Loucy (cell line): Measurements from ENCODE around the gene MOCS1.

Experiments
- H2AFZ ChIP-seq: fragments of 200-600 bp; sonication (generic); 2 replicates; pipeline ENCODE4 v1.6.0; 2016; ENCODE audit warnings: antibody characterized with exemption, mild to moderate bottlenecking, low read length, moderate library complexity
- H3F3A ChIP-seq: fragments of 200-600 bp; 2 replicates; pipeline ENCODE4 v1.6.0; 2016; ENCODE audit warnings: antibody characterized with exemption, low read depth, mild to moderate bottlenecking
- H3K27me3 ChIP-seq: fragments of 200-600 bp; sonication (generic); 2 replicates; pipeline ENCODE4 v1.6.1; 2014; ENCODE audit warnings: low read length, mild to moderate bottlenecking; ENCODE audit not compliant: insufficient read depth, poor library complexity, severe bottlenecking
- H3K36me3 ChIP-seq: fragments of 200-600 bp; sonication (generic); 2 replicates; pipeline ENCODE4 v1.6.1; 2016; ENCODE audit warnings: low read length; ENCODE audit not compliant: insufficient read depth
- H3K4me1 ChIP-seq: fragments of 200-600 bp; sonication (generic); 2 replicates; pipeline ENCODE4 v1.5.1; 2014; ENCODE audit warnings: low read length, mild to moderate bottlenecking; ENCODE audit not compliant: insufficient read depth, poor library complexity, severe bottlenecking
- H3K4me2 ChIP-seq: fragments of 200-600 bp; sonication (generic); 2 replicates; pipeline ENCODE4 v1.6.0; 2014; ENCODE audit warnings: antibody characterized with exemption, low read length, low read depth, mild to moderate bottlenecking; ENCODE audit not compliant: poor library complexity, severe bottlenecking
- H3K4me3 ChIP-seq: fragments of 200-600 bp; sonication (generic); 2 replicates; pipeline ENCODE4 v1.5.1; 2014; ENCODE audit warnings: low read length, mild to moderate bottlenecking, mixed read lengths; ENCODE audit not compliant: poor library complexity, severe bottlenecking
- H3K79me2 ChIP-seq: fragments of 200-600 bp; sonication (generic); 2 replicates; pipeline ENCODE4 v1.6.1; 2014; ENCODE audit warnings: low read length; ENCODE audit not compliant: insufficient read depth
- H3K9ac ChIP-seq: fragments of 200-600 bp; sonication (generic); 2 replicates; pipeline ENCODE4 v1.6.0; 2014; ENCODE audit warnings: mild to moderate bottlenecking, low read depth, low read length, moderate library complexity; ENCODE audit not compliant: poor library complexity, severe bottlenecking
- H3K9me2 ChIP-seq: fragments of 200-600 bp; sonication (generic); replicated peaks from 2 replicates; pipeline ENCODE4 v1.6.1; 2016; ENCODE audit warnings: low read depth, low read length, mixed read lengths
- H3K9me3 ChIP-seq: fragments of 200-600 bp; sonication (generic); 2 replicates; pipeline ENCODE4 v1.6.1; 2014; ENCODE audit warnings: mild to moderate bottlenecking, antibody characterized with exemption, low read length, low read depth; ENCODE audit not compliant: insufficient read depth
- H4K20me1 ChIP-seq: fragments of 200-600 bp; sonication (generic); 2 replicates; pipeline ENCODE4 v1.6.0; 2014; ENCODE audit warnings: antibody characterized with exemption, low read length, mild to moderate bottlenecking; ENCODE audit not compliant: insufficient read depth, poor library complexity, severe bottlenecking
- EZH2phosphoT487 ChIP-seq: fragments of 200-600 bp; IDR thresholded peaks from 2 replicates; pipeline ENCODE4 v1.6.1; 2018; ENCODE audit warnings: antibody characterized with exemption, mild to moderate bottlenecking, moderate library complexity, borderline replicate concordance
- TF ChIP-seq, protein P1 (sequence below): fragments of 200-600 bp; sonication (generic); conservative IDR thresholded peaks from 2 replicates; pipeline ENCODE4 v1.5.1; 2014; ENCODE audit warnings: mild to moderate bottlenecking, antibody characterized with exemption, low read length

Gene MOCS1

DNA sequence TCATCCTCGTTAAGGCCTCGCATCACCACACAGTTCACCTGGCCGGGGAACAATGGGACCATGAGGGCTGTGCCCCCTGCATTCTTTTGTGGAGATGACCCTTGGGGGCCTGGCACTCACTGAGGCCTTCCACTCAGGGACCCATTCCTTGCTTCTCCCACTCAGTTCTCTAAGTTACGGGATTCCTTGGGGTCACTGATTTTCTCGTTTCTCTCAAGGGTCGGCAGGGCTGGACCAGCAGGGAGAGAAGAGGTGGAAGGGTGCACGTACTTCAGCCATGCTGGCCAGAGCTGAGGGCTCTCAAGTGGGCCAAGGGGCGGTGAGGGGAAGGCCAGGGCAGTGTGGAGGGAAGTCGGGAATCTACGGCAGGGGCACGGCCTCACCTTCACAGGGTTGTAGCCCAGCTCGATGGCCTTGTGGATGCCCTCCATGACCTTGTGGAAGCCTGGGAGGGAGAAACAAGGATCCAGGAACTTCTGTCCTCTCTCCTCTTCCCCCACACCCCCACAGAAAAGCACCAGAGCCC lies 20.8 kb downstream of the MOCS1 start:
- Histone ChIP-seq H3K27me3 (no peaks in the 10 kb centered on the region), H4K20me1 (no peaks in the 10 kb centered on the region), H3K9ac (no peak overlapping the region), H3F3A (no peaks in the 10 kb centered on the region), H3K9me2 (no peaks in the 10 kb centered on the region), H2AFZ (no peak overlapping the region), H3K79me2 (no peaks in the 10 kb centered on the region), H3K4me3 (no peak overlapping the region), H3K9me3 (no peaks in the 10 kb centered on the region), H3K36me3 (no peaks in the 10 kb centered on the region), H3K4me2 (no peak overlapping the region), H3K4me1 (no peaks in the 10 kb centered on the region)
- TF ChIP-seq, protein P1, sequence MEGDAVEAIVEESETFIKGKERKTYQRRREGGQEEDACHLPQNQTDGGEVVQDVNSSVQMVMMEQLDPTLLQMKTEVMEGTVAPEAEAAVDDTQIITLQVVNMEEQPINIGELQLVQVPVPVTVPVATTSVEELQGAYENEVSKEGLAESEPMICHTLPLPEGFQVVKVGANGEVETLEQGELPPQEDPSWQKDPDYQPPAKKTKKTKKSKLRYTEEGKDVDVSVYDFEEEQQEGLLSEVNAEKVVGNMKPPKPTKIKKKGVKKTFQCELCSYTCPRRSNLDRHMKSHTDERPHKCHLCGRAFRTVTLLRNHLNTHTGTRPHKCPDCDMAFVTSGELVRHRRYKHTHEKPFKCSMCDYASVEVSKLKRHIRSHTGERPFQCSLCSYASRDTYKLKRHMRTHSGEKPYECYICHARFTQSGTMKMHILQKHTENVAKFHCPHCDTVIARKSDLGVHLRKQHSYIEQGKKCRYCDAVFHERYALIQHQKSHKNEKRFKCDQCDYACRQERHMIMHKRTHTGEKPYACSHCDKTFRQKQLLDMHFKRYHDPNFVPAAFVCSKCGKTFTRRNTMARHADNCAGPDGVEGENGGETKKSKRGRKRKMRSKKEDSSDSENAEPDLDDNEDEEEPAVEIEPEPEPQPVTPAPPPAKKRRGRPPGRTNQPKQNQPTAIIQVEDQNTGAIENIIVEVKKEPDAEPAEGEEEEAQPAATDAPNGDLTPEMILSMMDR: no peak
- TF ChIP-seq EZH2phosphoT487: no peak

DNA sequence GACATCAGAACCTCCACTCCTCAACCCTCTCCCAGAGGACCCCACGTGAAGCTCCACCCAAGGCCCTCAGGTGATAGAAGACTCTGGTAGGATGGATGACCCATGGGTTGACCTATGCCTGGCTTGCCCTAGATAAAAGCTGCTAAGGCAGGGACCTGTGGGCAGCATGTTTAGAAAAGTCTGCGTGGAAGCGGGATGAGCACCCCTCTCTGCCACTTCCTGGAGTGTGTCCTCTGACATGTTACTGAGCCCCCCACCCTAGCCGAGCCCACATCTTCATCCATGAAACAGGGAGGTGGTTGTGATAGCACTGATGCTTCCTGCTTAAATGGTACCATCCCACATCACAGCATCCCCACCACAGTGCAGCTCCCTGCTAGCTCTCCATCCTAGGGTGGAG lies 21.8 kb downstream of the MOCS1 start:
- Histone ChIP-seq H3K27me3 (no peaks in the 10 kb centered on the region), H2AFZ (no peak overlapping the region), H3K9me3 (no peaks in the 10 kb centered on the region), H3K79me2 (no peaks in the 10 kb centered on the region), H3K9ac (no peak overlapping the region), H3K36me3 (no peaks in the 10 kb centered on the region), H3K9me2 (no peaks in the 10 kb centered on the region), H3K4me1 (no peaks in the 10 kb centered on the region), H3F3A (no peaks in the 10 kb centered on the region), H4K20me1 (no peaks in the 10 kb centered on the region), H3K4me2 (no peak overlapping the region), H3K4me3 (no peak overlapping the region)
- TF ChIP-seq, protein P1: no peak
- TF ChIP-seq EZH2phosphoT487: no peak

DNA sequence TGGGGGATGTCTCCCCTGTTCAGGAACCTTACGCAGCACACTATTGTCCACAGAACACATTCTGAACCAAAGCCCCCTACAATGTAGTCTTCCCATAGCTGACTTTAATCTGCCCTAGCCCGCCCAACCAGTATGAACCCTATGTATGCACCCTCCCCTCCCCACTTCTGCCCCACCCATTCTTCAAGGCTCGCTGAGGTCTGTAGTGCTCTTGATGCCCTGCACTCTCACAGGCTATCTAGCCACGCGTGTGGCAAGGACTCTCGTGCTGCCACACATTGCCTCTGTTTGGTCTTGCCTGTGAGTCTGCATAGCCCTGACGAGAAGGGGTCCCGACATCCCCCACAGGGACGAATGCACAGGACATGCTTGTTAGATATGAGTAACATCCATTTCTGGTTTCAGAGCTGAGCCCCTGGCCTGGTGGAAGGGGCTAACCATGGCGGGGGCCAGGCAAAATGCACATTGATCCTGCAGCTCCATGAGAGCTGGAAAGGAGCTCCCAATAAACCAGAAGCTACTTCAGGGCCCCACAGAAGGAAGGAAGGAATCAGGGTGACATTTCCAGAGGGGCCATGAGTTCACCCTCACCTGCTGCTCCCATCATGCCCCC lies 22.6 kb downstream of the MOCS1 start:
- H3F3A ChIP-seq: no peaks in the 10 kb centered on the region
- no peaks in the 10 kb centered on the region for H3K9me2 ChIP-seq
- no peak overlapping the region for H2AFZ ChIP-seq
- H3K4me3 ChIP-seq: no peak overlapping the region
- TF ChIP-seq, protein P1: no peak
- TF ChIP-seq EZH2phosphoT487: no peak
- H4K20me1 ChIP-seq: no peaks in the 10 kb centered on the region
- no peaks in the 10 kb centered on the region for H3K9me3 ChIP-seq
- no peaks in the 10 kb centered on the region for H3K79me2 ChIP-seq
- no peak overlapping the region for H3K4me2 ChIP-seq
- H3K9ac ChIP-seq: no peak overlapping the region
- no peaks in the 10 kb centered on the region for H3K27me3 ChIP-seq
- no peaks in the 10 kb centered on the region for H3K36me3 ChIP-seq
- H3K4me1 ChIP-seq: no peaks in the 10 kb centered on the region
